ENCODE data around the gene ZFYVE28.

- TF ChIP-seq POLR2A (IDR thresholded peaks at IDR 0.05; ENCODE audit: control extremely low read depth in 1 of 2, low read depth in 2 of 2, low read length in 2 of 2) (no peak), RAD21 (IDR thresholded peaks at IDR 0.05 in 1 of 2, conservative IDR thresholded peaks at IDR 0.05 in 1 of 2; ENCODE audit: low read depth in 2 of 2, low read length in 2 of 2) (no peak), BRCA1 (IDR thresholded peaks at IDR 0.05; ENCODE audit: low read depth, low read length) (no peak), POLR2AphosphoS5 (IDR thresholded peaks at IDR 0.05; ENCODE audit: low read depth, low read length) (no peak), KDM5A (IDR thresholded peaks at IDR 0.05; ENCODE audit: low read length) (no peak), EGR1 (IDR thresholded peaks at IDR 0.05; ENCODE audit: borderline replicate concordance, low read depth, low read length) (no peak), USF2 (IDR thresholded peaks at IDR 0.05; ENCODE audit: low read length) (no peak), RFX5 (IDR thresholded peaks at IDR 0.05; ENCODE audit: borderline replicate concordance, low read depth, low read length) (no peak), EP300 (IDR thresholded peaks at IDR 0.05; ENCODE audit: borderline replicate concordance in 1 of 2, low read depth in 2 of 2, low read length in 2 of 2) (no peak), ASH2L (IDR thresholded peaks at IDR 0.05; ENCODE audit: low read length) (no peak)
- TF ChIP-seq, protein P1, sequence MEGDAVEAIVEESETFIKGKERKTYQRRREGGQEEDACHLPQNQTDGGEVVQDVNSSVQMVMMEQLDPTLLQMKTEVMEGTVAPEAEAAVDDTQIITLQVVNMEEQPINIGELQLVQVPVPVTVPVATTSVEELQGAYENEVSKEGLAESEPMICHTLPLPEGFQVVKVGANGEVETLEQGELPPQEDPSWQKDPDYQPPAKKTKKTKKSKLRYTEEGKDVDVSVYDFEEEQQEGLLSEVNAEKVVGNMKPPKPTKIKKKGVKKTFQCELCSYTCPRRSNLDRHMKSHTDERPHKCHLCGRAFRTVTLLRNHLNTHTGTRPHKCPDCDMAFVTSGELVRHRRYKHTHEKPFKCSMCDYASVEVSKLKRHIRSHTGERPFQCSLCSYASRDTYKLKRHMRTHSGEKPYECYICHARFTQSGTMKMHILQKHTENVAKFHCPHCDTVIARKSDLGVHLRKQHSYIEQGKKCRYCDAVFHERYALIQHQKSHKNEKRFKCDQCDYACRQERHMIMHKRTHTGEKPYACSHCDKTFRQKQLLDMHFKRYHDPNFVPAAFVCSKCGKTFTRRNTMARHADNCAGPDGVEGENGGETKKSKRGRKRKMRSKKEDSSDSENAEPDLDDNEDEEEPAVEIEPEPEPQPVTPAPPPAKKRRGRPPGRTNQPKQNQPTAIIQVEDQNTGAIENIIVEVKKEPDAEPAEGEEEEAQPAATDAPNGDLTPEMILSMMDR (IDR thresholded peaks at IDR 0.05; ENCODE audit: control extremely low read depth in 1 of 3, insufficient read depth in 1 of 3, low read depth in 1 of 3, low read length in 3 of 3): no peak
Measured at GRCh38 chr4:2348786-2349185, 69.7 kb downstream of the ZFYVE28 start.

Data from H1 (cell line).